H1 (cell line): ENCODE results near the gene TCAF1.

ENCODE experiments used
- CTCF ChIP-seq, 3 experiments: IDR thresholded peaks; 1 replicate in 2 of 3; 2 replicates in 1 of 3; pipeline versions ENCODE4 v1.5.1 to v1.6.1; 2011; ENCODE audit warnings: low read length in 3 of 3, mild to moderate bottlenecking in 3 of 3, inconsistent platforms in 2 of 3, low read depth in 1 of 3, moderate library complexity in 1 of 3; ENCODE audit not compliant: insufficient read depth in 1 of 3; ENCODE audit errors: control extremely low read depth in 1 of 3
- EP300 ChIP-seq, 2 experiments: IDR thresholded peaks; 1 replicate in 1 of 2; 2 replicates in 1 of 2; pipeline ENCODE4 v1.6.1; 2011 to 2012; ENCODE audit warnings: low read depth in 2 of 2, low read length in 2 of 2, mild to moderate bottlenecking in 2 of 2, borderline replicate concordance in 1 of 2, inconsistent platforms in 1 of 2, moderate library complexity in 1 of 2
- JUND ChIP-seq: IDR thresholded peaks from 2 replicates; pipeline ENCODE4 v1.6.1; 2011; ENCODE audit warnings: mild to moderate bottlenecking, improper control_type of control experiment, low read length
- KDM1A ChIP-seq: fragments of 200-600, 300-600 bp; sonication (generic); IDR thresholded peaks from 2 replicates; pipeline ENCODE4 v1.7.1; 2016; ENCODE audit warnings: mild to moderate bottlenecking, low read length, borderline replicate concordance
- MAX ChIP-seq: IDR thresholded peaks from 2 replicates; pipeline ENCODE4 v1.6.1; 2012; ENCODE audit warnings: inconsistent platforms
- TAF1 ChIP-seq: IDR thresholded peaks from 2 replicates; pipeline ENCODE4 v1.6.1; 2011; ENCODE audit warnings: mild to moderate bottlenecking, low read depth, low read length
- ZNF274 ChIP-seq: IDR thresholded peaks from 2 replicates; pipeline ENCODE4 v1.7.0; 2012; ENCODE audit warnings: low read length, borderline replicate concordance; ENCODE audit errors: extremely low read depth

DNA sequence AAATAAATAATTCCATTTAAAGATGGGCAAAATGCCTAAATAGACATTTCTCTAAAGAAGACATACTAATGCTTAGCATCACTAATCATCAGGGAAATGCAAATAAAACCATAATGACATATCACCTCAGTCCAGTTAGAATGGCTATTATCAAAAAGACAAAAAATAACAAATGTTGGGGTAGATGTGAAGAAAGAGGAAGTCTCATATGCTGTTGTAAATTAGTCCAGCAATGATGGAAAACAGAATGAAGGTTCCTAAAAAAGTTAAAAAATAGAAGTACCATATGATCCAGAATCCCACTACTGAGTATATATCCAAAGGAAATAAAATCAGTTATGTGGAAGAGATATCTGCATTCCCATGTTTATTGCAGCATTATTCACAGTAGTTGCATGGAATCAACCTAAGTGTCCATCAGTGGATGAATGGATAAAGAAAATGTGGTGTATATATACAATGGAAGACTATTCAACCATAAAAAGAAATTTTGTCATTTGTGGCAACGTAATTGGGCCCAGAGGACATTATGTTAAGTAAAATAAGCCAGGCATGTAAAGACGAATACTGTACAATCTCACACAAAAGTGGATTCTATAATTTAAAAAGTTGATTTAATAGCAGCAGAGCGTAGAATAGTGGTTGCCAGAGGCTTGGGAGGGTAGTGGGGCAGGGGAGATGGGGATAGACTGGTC is 52.0 kb downstream of the TCAF1 start:
- TF ChIP-seq ZNF274 (no peak), TAF1 (no peak), JUND (no peak), EP300 (IDR thresholded peaks at IDR 0.05; ENCODE audit: borderline replicate concordance in 1 of 2, low read depth in 2 of 2, low read length in 2 of 2) (no peak), CTCF (IDR thresholded peaks at IDR 0.05; ENCODE audit: control extremely low read depth in 1 of 3, insufficient read depth in 1 of 3, low read depth in 1 of 3, low read length in 3 of 3) (no peak), KDM1A (no peak), MAX (no peak)
